ENCODE measurements around the gene IFNA8. TPM values are rescaled to one million over a fixed set of nuclear protein-coding genes. Genes with fewer than 3 reads are reported as not detected.
"Not testable (repeated sequence)": the region's sequence is repeated elsewhere in the genome, so short reads cannot be mapped to it uniquely, and the experiment has no call there.

Gene IFNA8
- total RNA-seq, result not detected

GRCh38 chr9:21408817-21409216 is at the start of gene IFNA8:
Gene IFNA8, plus strand, starts transcription at chr9:21409117. Its CDS starts 60 bp downstream, at chr9:21409177.
- TF ChIP-seq POLR2AphosphoS5 (IDR thresholded peaks at IDR 0.05; ENCODE audit: insufficient read depth in 1 of 2, low read depth in 1 of 2), result no peak
- TF ChIP-seq, protein P1, sequence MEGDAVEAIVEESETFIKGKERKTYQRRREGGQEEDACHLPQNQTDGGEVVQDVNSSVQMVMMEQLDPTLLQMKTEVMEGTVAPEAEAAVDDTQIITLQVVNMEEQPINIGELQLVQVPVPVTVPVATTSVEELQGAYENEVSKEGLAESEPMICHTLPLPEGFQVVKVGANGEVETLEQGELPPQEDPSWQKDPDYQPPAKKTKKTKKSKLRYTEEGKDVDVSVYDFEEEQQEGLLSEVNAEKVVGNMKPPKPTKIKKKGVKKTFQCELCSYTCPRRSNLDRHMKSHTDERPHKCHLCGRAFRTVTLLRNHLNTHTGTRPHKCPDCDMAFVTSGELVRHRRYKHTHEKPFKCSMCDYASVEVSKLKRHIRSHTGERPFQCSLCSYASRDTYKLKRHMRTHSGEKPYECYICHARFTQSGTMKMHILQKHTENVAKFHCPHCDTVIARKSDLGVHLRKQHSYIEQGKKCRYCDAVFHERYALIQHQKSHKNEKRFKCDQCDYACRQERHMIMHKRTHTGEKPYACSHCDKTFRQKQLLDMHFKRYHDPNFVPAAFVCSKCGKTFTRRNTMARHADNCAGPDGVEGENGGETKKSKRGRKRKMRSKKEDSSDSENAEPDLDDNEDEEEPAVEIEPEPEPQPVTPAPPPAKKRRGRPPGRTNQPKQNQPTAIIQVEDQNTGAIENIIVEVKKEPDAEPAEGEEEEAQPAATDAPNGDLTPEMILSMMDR (IDR thresholded peaks at IDR 0.05), result no peak
- TF ChIP-seq POLR2A (IDR thresholded peaks at IDR 0.05), result no peak
- Histone ChIP-seq H3K9me3 (no peaks in the 10 kb centered on the region), H3K36me3 (no peaks in the 10 kb centered on the region), H3K4me1 (no peaks in the 10 kb centered on the region), H3K27ac (no peak within 1 kb of the TSS), H3K27me3 (no peaks in the 10 kb centered on the region), H3K4me3 (no peak within 1 kb of the TSS)
- no peak for DNase-seq (ENCODE audit: extremely low spot score in 2 of 2)
- intact Hi-C loops (cut with DNase I), result no loop called here

DNA sequence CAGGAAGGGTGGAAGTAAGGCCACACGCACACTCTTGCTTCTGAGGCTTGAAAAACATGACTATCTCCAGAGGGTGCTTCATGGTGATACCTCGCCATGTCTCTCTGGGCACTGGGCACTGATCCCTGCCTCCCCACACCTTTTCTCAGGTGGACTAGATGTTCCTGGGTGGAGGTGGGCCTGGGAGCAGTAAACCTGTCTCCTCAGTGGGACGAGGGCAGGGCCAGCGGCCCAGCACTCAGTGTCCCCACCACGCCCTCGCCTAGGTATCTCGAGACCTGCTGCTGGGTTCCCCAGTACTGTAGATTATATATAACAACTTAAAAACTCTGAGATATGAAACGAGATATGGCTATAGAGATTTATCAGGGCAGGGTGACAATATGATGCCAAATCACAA is 46.6 kb upstream of the IFNA8 start:
- Histone ChIP-seq H3K9me3 (no peaks in the 10 kb centered on the region), H3K27me3 (no peaks in the 10 kb centered on the region), H3K27ac (no peak overlapping the region), H3K4me1 (no peaks in the 10 kb centered on the region), H3K4me3 (no peak overlapping the region), H3K36me3 (no peaks in the 10 kb centered on the region)
- intact Hi-C loops (cut with DNase I), result no loop called here
- no peak for TF ChIP-seq POLR2AphosphoS5 (IDR thresholded peaks at IDR 0.05; ENCODE audit: insufficient read depth in 1 of 2, low read depth in 1 of 2)
- TF ChIP-seq, protein P1 (IDR thresholded peaks at IDR 0.05), result no peak
- TF ChIP-seq POLR2A (IDR thresholded peaks at IDR 0.05), result no peak
- DNase-seq (ENCODE audit: extremely low spot score in 2 of 2), result no peak

DNA sequence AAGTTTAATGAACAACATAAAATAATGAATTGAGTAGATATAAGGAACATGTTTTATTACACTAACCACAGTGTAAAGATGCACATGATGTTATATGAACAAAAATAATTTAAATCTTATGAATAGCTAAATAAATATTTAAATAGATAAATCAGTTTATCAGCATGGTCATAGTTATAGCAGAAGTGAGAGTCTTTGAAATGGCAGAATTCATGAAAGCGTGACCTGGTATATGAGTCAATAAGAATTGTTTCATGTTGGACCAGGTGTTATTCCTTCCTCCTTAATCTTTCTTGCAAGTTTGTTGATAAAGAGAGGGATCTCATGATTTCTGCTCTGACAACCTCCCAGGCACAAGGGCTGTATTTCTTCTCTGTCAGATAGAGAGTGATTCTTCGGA is 41.7 kb upstream of the IFNA8 start:
- DNase-seq (ENCODE audit: extremely low spot score in 2 of 2); H3K4me3 ChIP-seq; H3K9me3 ChIP-seq; H3K27ac ChIP-seq; H3K36me3 ChIP-seq; intact Hi-C loops (cut with DNase I); H3K27me3 ChIP-seq; H3K4me1 ChIP-seq: not testable (repeated sequence)

GRCh38 chr9:21367957-21368356 is 41.0 kb upstream of the IFNA8 start, which contains the start of gene IFNA13:
Gene IFNA13, minus strand, starts transcription at chr9:21368057. Its CDS starts 47 bp downstream, at chr9:21368010.
- Histone ChIP-seq H3K9me3 (no peaks in the 10 kb centered on the region), H3K4me3 (no peak within 1 kb of the TSS), H3K27me3 (no peaks in the 10 kb centered on the region), H3K27ac (no peak within 1 kb of the TSS), H3K4me1 (no peaks in the 10 kb centered on the region), H3K36me3 (no peaks in the 10 kb centered on the region)
- DNase-seq (ENCODE audit: extremely low spot score in 2 of 2), result no peak
- TF ChIP-seq POLR2AphosphoS5 (IDR thresholded peaks at IDR 0.05; ENCODE audit: insufficient read depth in 1 of 2, low read depth in 1 of 2), result no peak
- no peak for TF ChIP-seq POLR2A (IDR thresholded peaks at IDR 0.05)
- TF ChIP-seq, protein P1 (IDR thresholded peaks at IDR 0.05), result no peak
- intact Hi-C loops (cut with DNase I), result no loop called here

DNA sequence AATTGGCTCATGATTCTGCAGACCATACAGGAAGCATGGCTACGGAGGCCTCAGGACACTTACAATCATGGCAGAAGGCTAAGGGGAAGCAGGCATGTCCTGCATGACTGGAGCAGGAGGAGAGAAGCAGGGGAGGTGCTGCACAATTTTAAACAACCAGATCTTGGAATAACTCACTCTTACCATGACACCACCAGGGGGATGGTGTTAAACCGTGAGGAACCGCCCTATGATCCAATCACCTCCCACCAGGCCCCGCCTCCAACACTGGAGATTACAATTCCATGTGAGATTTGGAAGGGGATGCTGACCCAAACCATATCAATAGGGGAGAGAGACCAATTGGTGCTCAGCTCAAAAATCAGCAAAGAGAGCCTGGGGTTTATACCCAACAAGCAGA is 37.5 kb upstream of the IFNA8 start:
- H3K27ac ChIP-seq; H3K9me3 ChIP-seq; H3K36me3 ChIP-seq; H3K4me1 ChIP-seq; DNase-seq (ENCODE audit: extremely low spot score in 2 of 2); intact Hi-C loops (cut with DNase I); H3K27me3 ChIP-seq; H3K4me3 ChIP-seq: not testable (repeated sequence)

- no peak for DNase-seq (ENCODE audit: extremely low spot score in 2 of 2)
- Histone ChIP-seq H3K9me3 (no peaks in the 10 kb centered on the region), H3K4me1 (no peaks in the 10 kb centered on the region), H3K4me3 (no peak overlapping the region), H3K36me3 (no peaks in the 10 kb centered on the region), H3K27ac (no peak overlapping the region), H3K27me3 (no peaks in the 10 kb centered on the region)
- no peak for TF ChIP-seq POLR2A (IDR thresholded peaks at IDR 0.05)
- no peak for TF ChIP-seq POLR2AphosphoS5 (IDR thresholded peaks at IDR 0.05; ENCODE audit: insufficient read depth in 1 of 2, low read depth in 1 of 2)
- TF ChIP-seq, protein P1 (IDR thresholded peaks at IDR 0.05), result no peak
- intact Hi-C loops (cut with DNase I), result no loop called here
These were observed 27.2 kb upstream of the IFNA8 start for GRCh38 chr9:21381448-21382339.

Data from vagina (tissue), 2 donors.